GM12878 (cell line): ENCODE data around the gene TANC1. TPM values are rescaled to one million over a fixed set of nuclear protein-coding genes. Genes with fewer than 3 reads are reported as not detected.

Source experiments
- ATAC-seq: fragments of 200-7000 bp; cut with Tn5 transposase; 3 replicates; pipeline ENCODE4 v1.9.1; 2020; ENCODE audit warnings: mild to moderate bottlenecking, moderate library complexity
- BruUV-seq: library from RNA; stranded (reverse); fragments of 400-500 nt; replicated peaks from 2 replicates; lab custom pipeline; 2021; lab: Mats Ljungman, UMichigan
- CTCF ChIA-PET: fragments of 300-600 bp; sonication (Branson Sonifier 250); formaldehyde crosslinking; extraction: SDS; loops from one replicate; lab custom pipeline; 2021; ENCODE audit warnings: inconsistent platforms; lab: Yijun Ruan, JAX
- POLR2A ChIA-PET: fragments of 350-600 bp; formaldehyde crosslinking; extraction: SDS; loops from one replicate; lab custom pipeline; 2021; ENCODE audit warnings: inconsistent platforms; lab: Charles Lee
- RAD21 ChIA-PET: fragments of 300-600 bp; sonication (Branson Sonifier 250); formaldehyde crosslinking; loops from one replicate; lab custom pipeline; 2023; ENCODE audit warnings: antibody characterized with exemption; ENCODE audit not compliant: unreplicated experiment; lab: Charles Lee
- SMC1A ChIA-PET: fragments of 300-600 bp; sonication (Branson Sonifier 250); formaldehyde crosslinking; loops from one replicate; lab custom pipeline; 2023; ENCODE audit not compliant: unreplicated experiment, uncharacterized antibody; lab: Charles Lee
- DNase-seq: peaks from one replicate; pipeline ENCODE4 v3.0.0-alpha.2; 2011; ENCODE audit warnings: low read depth, low spot score
- FAIRE-seq: peaks from 3 replicates; lab custom pipeline; 2011; peaks lifted over from hg19 to GRCh38; lab: Jason Lieb, UNC
- H2AFZ ChIP-seq: 2 replicates; pipeline ENCODE4 v1.6.0; 2011; ENCODE audit warnings: low read depth, low read length, control low read depth; ENCODE audit not compliant: control insufficient read depth
- H3K27ac ChIP-seq: 2 replicates; pipeline ENCODE4 v1.5.1; 2011; ENCODE audit warnings: control low read depth; ENCODE audit not compliant: control insufficient read depth, insufficient read depth
- H3K27me3 ChIP-seq, 2 experiments: replicated peaks in 1 of 2; 2 replicates each; pipeline versions ENCODE4 v1.6.0 to v1.6.1; 2011; ENCODE audit warnings: low read length in 1 of 2; ENCODE audit not compliant: control insufficient read depth in 2 of 2, insufficient read depth in 2 of 2
- H3K36me3 ChIP-seq, 2 experiments: 2 replicates each; pipeline ENCODE4 v1.5.1; 2011; ENCODE audit warnings: low read length in 1 of 2; ENCODE audit not compliant: control insufficient read depth in 2 of 2, insufficient read depth in 2 of 2
- H3K4me1 ChIP-seq: 2 replicates; pipeline ENCODE4 v1.6.1; 2011; ENCODE audit warnings: mild to moderate bottlenecking, low read length, moderate library complexity, mixed read lengths; ENCODE audit not compliant: control insufficient read depth, insufficient read depth
- H3K4me2 ChIP-seq: 2 replicates; pipeline ENCODE4 v1.6.0; 2011; ENCODE audit warnings: control low read depth; ENCODE audit not compliant: control insufficient read depth, insufficient read depth
- H3K4me3 ChIP-seq: fragments of 200-600 bp; sonication (generic); 2 replicates; pipeline ENCODE4 v1.5.1; 2016
- H3K79me2 ChIP-seq: 2 replicates; pipeline ENCODE4 v1.6.0; 2011; ENCODE audit warnings: low read length; ENCODE audit not compliant: control insufficient read depth, insufficient read depth
- H3K9ac ChIP-seq: 2 replicates; pipeline ENCODE4 v1.8.0; 2011; ENCODE audit warnings: low read length, control low read depth, mixed read lengths; ENCODE audit not compliant: control insufficient read depth, insufficient read depth
- H3K9me3 ChIP-seq: replicated peaks from 3 replicates; pipeline ENCODE4 v1.5.1; 2011; ENCODE audit warnings: mild to moderate bottlenecking, low read length; ENCODE audit not compliant: control insufficient read depth, insufficient read depth
- H4K20me1 ChIP-seq: 2 replicates; pipeline ENCODE4 v1.6.0; 2011; ENCODE audit not compliant: control insufficient read depth, insufficient read depth
- CREB1 ChIP-seq: IDR thresholded peaks from 2 replicates; pipeline ENCODE4 v1.6.1; 2012; ENCODE audit warnings: low read depth, mild to moderate bottlenecking, inconsistent platforms
- EZH2 ChIP-seq: IDR thresholded peaks from 2 replicates; pipeline ENCODE4 v1.6.1; 2012; ENCODE audit warnings: low read depth, mild to moderate bottlenecking, control low read depth, inconsistent platforms, low read length, borderline replicate concordance; ENCODE audit not compliant: control insufficient read depth
- HDAC6 ChIP-seq: fragments of 200-600 bp; sonication (generic); IDR thresholded peaks from one replicate; pipeline ENCODE4 v1.8.0; 2017; ENCODE audit warnings: antibody characterized with exemption; ENCODE audit not compliant: unreplicated experiment
- MXI1 ChIP-seq: fragments of 150-350 bp; IDR thresholded peaks from 2 replicates; pipeline ENCODE4 v1.6.1; 2011; ENCODE audit warnings: low read depth, mild to moderate bottlenecking, inconsistent platforms, low read length, improper control_type of control experiment
- NFYB ChIP-seq: IDR thresholded peaks from 2 replicates; pipeline ENCODE4 v1.6.1; 2011; ENCODE audit warnings: low read depth, mild to moderate bottlenecking, low read length, improper control_type of control experiment, moderate library complexity; ENCODE audit not compliant: insufficient read depth
- RELA ChIP-seq: fragments of 450-650 bp; IDR thresholded peaks from 2 replicates; pipeline ENCODE4 v1.8.0; 2014; ENCODE audit warnings: borderline replicate concordance; ENCODE audit not compliant: partially characterized antibody
- RFX5 ChIP-seq: IDR thresholded peaks from 2 replicates; pipeline ENCODE4 v1.6.1; 2011; ENCODE audit warnings: low read depth, low read length, improper control_type of control experiment
- SIN3A ChIP-seq: IDR thresholded peaks from 2 replicates; pipeline ENCODE4 v1.6.1; 2012; ENCODE audit warnings: low read depth, low read length, improper control_type of control experiment
- SRF ChIP-seq, 2 experiments: IDR thresholded peaks; 2 replicates each; pipeline ENCODE4 v1.6.1; 2011; ENCODE audit warnings: low read depth in 2 of 2, low read length in 2 of 2, mild to moderate bottlenecking in 1 of 2, moderate library complexity in 1 of 2
- STAT1 ChIP-seq: fragments of 450-650 bp; conservative IDR thresholded peaks from 2 replicates; pipeline ENCODE4 v1.6.1; 2014; ENCODE audit warnings: antibody characterized with exemption, mild to moderate bottlenecking
- WRNIP1 ChIP-seq: IDR thresholded peaks from 2 replicates; pipeline ENCODE4 v1.6.1; 2011; ENCODE audit warnings: low read depth, low read length, improper control_type of control experiment, borderline replicate concordance
- ZBED1 ChIP-seq: IDR thresholded peaks from 2 replicates; pipeline ENCODE4 v1.6.1; 2016; ENCODE audit warnings: borderline replicate concordance
- ZNF274 ChIP-seq: IDR thresholded peaks from one replicate; pipeline ENCODE4 v1.8.0; 2011; ENCODE audit not compliant: insufficient read length, insufficient read depth
- ZNF384 ChIP-seq: IDR thresholded peaks from 2 replicates; pipeline ENCODE4 v1.6.1; 2012; ENCODE audit warnings: low read depth, mild to moderate bottlenecking, low read length, improper control_type of control experiment, borderline replicate concordance
- WGBS: methylation state at CpG from one replicate; pipeline ENCODE4 v1.1.6; 2016; ENCODE audit warnings: low lambda C conversion rate; ENCODE audit not compliant: insufficient replicate concordance, insufficient coverage; ENCODE audit errors: missing lambda C conversion rate; 5-methylcytosine and 5-hydroxymethylcytosine counted together
- in situ Hi-C: fragments of 300-500 bp; cut with MboI; formaldehyde crosslinking; loops from 9 replicates; pipeline ENCODE4 v1.14.3; 2018; ENCODE audit warnings: mixed read lengths
- intact Hi-C: fragments of 100-400 bp; cut with micrococcal nuclease; formaldehyde crosslinking; loops from one replicate; pipeline ENCODE4 v1.14.2; 2022; ENCODE audit not compliant: unreplicated experiment
- polyA plus RNA-seq, 11 experiments: library from polyadenylated mRNA; depleted of rRNA in 4 of 11; unstranded in 6 of 11; stranded (reverse) in 5 of 11; fragments of >200 nt; fragmentation: Nextera tagmentation in 4 of 11; fragmentation: Illumina TruSeq in 1 of 11; extraction: Ambion mirVana in 4 of 11; extraction: Trizol in 1 of 11; gene quantifications; 1 replicate in 1 of 11; 2 replicates in 10 of 11; pipeline versions ENCODE4 v1.2.1 to v1.2.3, GENCODE V29; 2011 to 2016; ENCODE audit warnings: inconsistent platforms in 2 of 11, missing spikeins in 2 of 11, low read depth in 1 of 11
- total RNA-seq, 4 experiments: library from RNA; depleted of rRNA in 3 of 4; stranded (reverse); fragments of >200 nt in 3 of 4; fragmentation: Illumina TruSeq in 1 of 4; extraction: Trizol in 1 of 4; gene quantifications; 2 replicates each; pipeline versions ENCODE4 v1.2.1 to v1.2.3, GENCODE V29; 2013 to 2021

Gene TANC1
- total and polyA plus RNA-seq, 10 of the 15 experiments (the other 5 are each of a cell fraction or from before 2014, with no cell fraction given) = 0.05 to 5.0 (median 0.34) TPM

DNA sequence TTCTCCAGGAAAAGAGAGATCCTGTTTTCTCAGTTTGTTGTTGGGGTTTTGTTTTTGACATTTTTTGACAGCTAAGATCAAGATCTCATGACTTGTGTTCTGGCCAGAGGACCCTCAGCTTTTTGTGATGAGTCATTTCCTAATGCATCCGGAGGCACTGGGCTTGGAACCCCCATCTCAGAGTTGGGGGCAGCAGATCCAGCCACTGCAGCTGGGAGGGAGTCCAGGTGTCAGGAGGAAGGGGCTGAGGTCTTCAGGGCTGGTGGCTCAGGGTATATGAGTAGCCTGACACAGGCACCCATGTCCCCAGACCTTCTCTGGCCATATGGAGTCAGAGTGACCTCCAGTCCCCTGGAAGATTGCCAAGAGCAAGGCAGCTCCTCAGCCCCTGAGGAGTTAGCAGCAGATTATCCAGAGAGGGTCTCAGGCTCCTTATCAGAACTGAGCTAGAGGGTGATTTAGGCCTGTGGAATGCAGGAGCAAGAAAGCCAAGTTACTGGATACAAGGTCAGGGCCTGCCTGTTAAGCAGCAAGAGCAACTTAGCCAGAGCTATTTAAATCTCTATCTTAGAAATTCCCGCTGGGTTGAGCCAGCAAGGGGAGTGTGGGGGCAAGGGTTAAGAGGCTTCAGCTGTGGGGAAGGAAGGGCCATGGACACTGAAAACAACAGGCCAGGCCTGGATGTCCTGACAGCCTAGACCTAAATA is 62.4 kb downstream of the TANC1 start:
- RAD21 ChIA-PET = no interaction called here
- Histone ChIP-seq H3K79me2 (no peaks in the 10 kb centered on the region), H3K27me3 (no peaks in the 10 kb centered on the region), H3K9me3 (no peaks in the 10 kb centered on the region), H3K4me3 (no peak overlapping the region), H4K20me1 (no peaks in the 10 kb centered on the region), H3K36me3 (no peaks in the 10 kb centered on the region), H3K4me1 (no peaks in the 10 kb centered on the region), H3K9ac (no peak overlapping the region), H2AFZ (no peak overlapping the region), H3K4me2 (no peak overlapping the region), H3K27ac (no peak overlapping the region)
- in situ Hi-C loops (no loop called here), intact Hi-C loops (no loop called here)
- POLR2A ChIA-PET = no interaction called here
- SMC1A ChIA-PET = interaction anchor here (0.8 kb wide), 1 partner anchor 57 kb away, joined by 3 read pairs; no protein-coding TSS in a partner anchor
- FAIRE-seq (no peak), ATAC-seq (no peak), DNase-seq (no peak)
- CTCF ChIA-PET = interaction anchor here (1.5 kb wide), 2 partner anchors 9 to 88 kb away, joined by 3 read pairs; no protein-coding TSS in a partner anchor
- no peak for TF ChIP-seq EZH2
- TF ChIP-seq ZBED1 = no peak
- no peak for TF ChIP-seq ZNF384
- BruUV-seq = no TSS peak
- 45% methylated on average over 2 of the region's 2 CpGs for WGBS

GRCh38 chr2:159032146-159032545 is 63.7 kb downstream of the TANC1 start:
- CTCF ChIA-PET = interaction anchor here (1.5 kb wide), 1 partner anchor 87 kb away, joined by 3 read pairs; no protein-coding TSS in a partner anchor
- FAIRE-seq = no peak

More at GRCh38 chr2:159032146-159032545, 63.7 kb downstream of the TANC1 start:
- Histone ChIP-seq H3K79me2 (no peaks in the 10 kb centered on the region), H3K4me1 (no peaks in the 10 kb centered on the region), H3K9me3 (no peaks in the 10 kb centered on the region), H3K4me2 (no peak overlapping the region), H3K4me3 (no peak overlapping the region), H3K27ac (no peak overlapping the region), H4K20me1 (no peaks in the 10 kb centered on the region), H3K36me3 (no peaks in the 10 kb centered on the region), H3K9ac (no peak overlapping the region), H2AFZ (no peak overlapping the region), H3K27me3 (no peaks in the 10 kb centered on the region)
- intact Hi-C loops = no loop called here
- RAD21 ChIA-PET = no interaction called here
- ATAC-seq (no peak), DNase-seq (no peak)
- in situ Hi-C loops = no loop called here
- BruUV-seq = no TSS peak
- 51% methylated on average over 3 of the region's 3 CpGs for WGBS
- POLR2A ChIA-PET = no interaction called here
- TF ChIP-seq RFX5 = no peak
- TF ChIP-seq RELA = no peak
- no peak for TF ChIP-seq MXI1
- TF ChIP-seq HDAC6 = no peak
- TF ChIP-seq SIN3A = no peak
- no peak for TF ChIP-seq NFYB
- TF ChIP-seq SRF (IDR thresholded peaks at IDR 0.05; ENCODE audit: low read depth in 2 of 2, low read length in 2 of 2) = no peak
- no peak for TF ChIP-seq WRNIP1
- TF ChIP-seq CREB1 = no peak
- no peak for TF ChIP-seq STAT1
- TF ChIP-seq ZNF274 = no peak
- SMC1A ChIA-PET = no interaction called here
